HG02798 (cell line): ENCODE data around the gene PDXDC1.
"Not testable (repeated sequence)": the region's sequence is repeated elsewhere in the genome, so short reads cannot be mapped to it uniquely, and the experiment has no call there.

Source experiments
- ATAC-seq: cut with Tn5 transposase; IDR thresholded peaks from one replicate; pipeline ENCODE4 v1.9.1; 2021; ENCODE audit warnings: mild to moderate bottlenecking; ENCODE audit not compliant: unreplicated experiment, poor library complexity

Gene PDXDC1

GRCh38 chr16:15005357-15006132 lies 30.7 kb downstream of the PDXDC1 start:
- not testable (repeated sequence) for ATAC-seq

DNA sequence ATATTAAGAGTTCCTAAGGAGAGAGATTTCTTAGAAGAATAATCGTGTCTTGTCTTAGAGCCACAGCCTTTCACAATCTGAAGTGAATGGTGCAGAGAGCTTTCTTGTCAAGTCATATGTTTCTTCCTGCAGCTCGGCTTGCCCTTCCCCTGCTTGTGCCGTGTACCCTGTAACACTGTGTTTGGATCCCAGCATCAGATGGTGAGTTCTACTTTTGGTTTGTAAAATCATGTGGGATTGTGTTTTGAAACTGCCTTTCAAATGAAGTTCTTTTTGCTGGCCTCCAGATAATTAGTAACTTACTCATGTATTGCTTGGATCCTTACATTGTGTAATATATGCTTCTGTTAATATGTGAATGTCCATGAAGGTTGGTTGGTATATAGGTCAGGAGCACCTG lies 33.8 kb downstream of the PDXDC1 start:
- ATAC-seq, result not testable (repeated sequence)

GRCh38 chr16:15012941-15013340 lies 38.1 kb downstream of the PDXDC1 start:
- not testable (repeated sequence) for ATAC-seq

GRCh38 chr16:15015671-15016070 lies 40.8 kb downstream of the PDXDC1 start:
- not testable (repeated sequence) for ATAC-seq

DNA sequence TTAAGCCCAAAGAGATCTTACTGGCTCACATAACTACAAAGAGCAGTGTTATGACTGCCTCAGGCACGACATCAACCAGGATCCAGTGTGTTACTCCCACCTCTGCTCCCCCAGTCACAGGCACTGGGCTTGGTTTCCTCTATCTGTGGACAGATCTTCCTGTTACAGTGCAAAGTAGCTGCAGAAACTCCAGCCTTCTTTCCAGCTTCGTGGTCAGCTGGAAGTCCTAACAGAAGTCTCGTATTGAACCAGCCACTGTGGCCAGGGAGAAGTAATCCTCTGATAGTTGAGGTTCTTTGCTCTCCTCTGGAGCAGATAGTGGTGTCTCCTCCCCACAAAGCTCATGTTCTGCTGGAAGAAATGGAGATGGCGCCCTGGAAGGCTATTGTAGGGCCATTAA lies 41.5 kb downstream of the PDXDC1 start:
- not testable (repeated sequence) for ATAC-seq

GRCh38 chr16:15016951-15017580 lies 42.2 kb downstream of the PDXDC1 start:
- not testable (repeated sequence) for ATAC-seq

GRCh38 chr16:15021429-15021828 lies 46.6 kb downstream of the PDXDC1 start:
- ATAC-seq, result not testable (repeated sequence)

- ATAC-seq, result peak; percentile 71
Measured at GRCh38 chr16:15022194-15022593, 47.4 kb downstream of the PDXDC1 start.

- ATAC-seq, result not testable (repeated sequence)
Measured at GRCh38 chr16:15023381-15024077, 48.7 kb downstream of the PDXDC1 start.

DNA sequence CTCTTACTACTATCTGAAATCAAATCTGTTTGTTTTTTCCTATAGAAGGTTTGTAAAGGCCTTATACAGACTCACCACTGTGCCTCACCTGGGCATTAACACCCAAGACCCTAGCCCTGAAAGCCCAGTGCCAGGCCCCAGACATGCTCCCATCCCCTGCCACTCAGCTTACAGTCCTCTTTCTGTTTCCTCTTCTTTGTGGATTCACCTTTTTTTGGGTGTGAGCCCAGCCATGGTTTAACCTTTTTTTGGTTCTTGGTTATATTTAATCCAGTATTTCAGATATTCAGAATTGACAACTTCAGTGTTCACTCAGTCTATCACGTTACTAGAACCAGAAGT lies 50.0 kb downstream of the PDXDC1 start:
- ATAC-seq, result not testable (repeated sequence)

GRCh38 chr16:15025234-15025951 lies 50.6 kb downstream of the PDXDC1 start:
- not testable (repeated sequence) for ATAC-seq

GRCh38 chr16:15027051-15027450 lies 52.2 kb downstream of the PDXDC1 start:
- not testable (repeated sequence) for ATAC-seq

GRCh38 chr16:15027503-15028344 lies 52.9 kb downstream of the PDXDC1 start:
- not testable (repeated sequence) for ATAC-seq

DNA sequence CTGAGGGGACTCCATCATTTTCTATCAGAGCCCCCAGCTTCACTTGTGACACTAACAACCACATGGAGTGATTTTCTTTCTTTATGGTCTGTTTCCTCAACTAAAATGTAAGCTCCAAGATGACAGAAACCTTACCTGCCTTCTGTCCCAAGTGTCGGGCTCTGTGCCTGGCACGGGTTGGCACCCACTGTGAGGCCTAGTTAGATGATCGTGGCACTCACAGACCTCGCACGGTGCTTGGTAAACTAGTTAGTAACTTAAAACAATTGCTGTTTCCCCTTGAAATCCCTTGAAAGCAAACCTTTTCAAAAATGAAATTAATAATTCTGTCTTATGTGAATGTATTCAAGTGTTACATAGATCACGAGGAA lies 53.5 kb downstream of the PDXDC1 start:
- not testable (repeated sequence) for ATAC-seq

DNA sequence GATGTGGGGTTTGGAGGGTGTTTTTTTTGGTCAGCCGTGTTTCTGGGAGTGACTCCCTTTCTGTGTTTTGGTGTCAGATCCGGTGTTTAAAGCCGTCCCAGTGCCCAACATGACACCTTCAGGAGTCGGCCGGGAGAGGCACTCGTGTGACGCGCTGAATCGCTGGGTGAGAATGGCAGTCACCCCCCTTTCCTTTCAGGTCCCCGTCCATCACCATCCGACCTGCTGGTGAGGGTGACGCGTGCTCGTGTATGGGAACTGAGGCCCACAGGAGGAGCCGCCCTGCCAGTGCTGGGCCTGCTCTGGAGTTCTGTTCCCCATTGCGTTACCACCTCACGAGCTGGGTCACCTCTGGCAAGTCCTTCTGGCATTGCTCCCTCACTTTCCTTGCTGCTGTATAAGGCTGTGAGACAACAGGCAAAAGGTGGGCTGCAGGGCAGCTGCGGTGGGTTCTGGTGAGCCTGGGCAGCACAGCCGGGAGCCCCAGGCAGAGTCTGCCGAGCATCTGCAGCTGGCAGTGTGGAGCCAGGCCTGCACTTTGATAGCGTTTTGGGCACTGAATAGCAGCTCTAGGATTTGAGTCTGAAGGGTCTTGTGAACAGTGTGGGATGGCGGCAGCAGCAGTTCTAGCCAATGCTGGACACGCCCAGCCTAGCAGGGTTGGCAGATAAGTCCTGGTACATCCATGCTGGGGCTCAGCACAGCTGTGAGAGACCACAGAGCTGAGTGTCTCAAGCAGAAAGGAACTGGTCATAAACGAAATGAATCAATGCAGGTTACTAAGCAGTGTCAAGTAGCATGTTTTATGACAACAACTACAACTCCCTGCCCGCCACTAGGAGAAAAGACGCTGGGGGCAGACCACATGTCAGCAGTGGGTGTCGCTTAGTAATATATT lies 54.2 kb downstream of the PDXDC1 start:
- not testable (repeated sequence) for ATAC-seq

DNA sequence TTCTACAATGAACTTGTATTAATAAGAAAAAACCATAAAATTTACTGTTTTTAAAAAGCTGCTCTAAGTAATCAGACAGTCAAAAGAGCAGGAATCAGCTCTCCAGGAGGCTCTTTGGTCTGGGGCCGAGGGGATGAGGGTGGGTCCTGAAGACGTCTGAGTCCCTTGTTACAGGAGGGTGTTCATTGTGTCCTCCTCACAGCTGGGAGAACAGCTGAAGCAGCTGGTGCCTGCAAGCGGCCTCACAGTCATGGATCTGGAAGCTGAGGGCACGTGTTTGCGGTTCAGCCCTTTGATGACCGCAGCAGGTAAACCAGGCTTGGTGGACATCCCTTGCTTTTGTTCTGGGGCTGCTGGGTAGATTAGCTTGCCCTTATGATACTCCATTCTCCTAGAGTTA lies 54.9 kb downstream of the PDXDC1 start:
- ATAC-seq, result not testable (repeated sequence)

DNA sequence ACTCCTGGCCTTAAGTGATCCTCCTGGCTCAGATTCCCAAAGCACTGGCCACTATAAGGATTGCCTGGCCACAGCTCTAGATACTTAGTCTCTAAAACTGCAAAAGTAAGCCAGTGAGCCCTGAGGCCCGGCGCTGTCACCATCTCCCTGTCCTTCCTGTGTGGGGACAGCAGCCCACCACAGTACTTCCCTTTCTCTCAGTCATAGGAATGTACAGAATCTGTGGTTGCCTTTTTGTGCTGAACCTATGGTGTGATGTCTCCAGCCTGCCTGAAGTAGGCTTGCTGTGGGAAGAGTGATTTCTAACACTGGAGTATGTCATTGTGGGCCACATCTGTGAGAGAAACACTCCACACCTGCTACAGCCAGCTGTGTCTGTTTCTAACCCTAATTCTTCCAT lies 56.4 kb downstream of the PDXDC1 start:
- ATAC-seq, result no peak

GRCh38 chr16:15031586-15031985 lies 56.8 kb downstream of the PDXDC1 start:
- ATAC-seq, result no peak
